B cell (primary cell): ENCODE results near the gene COL26A1.

Source experiments
- CTCF ChIP-seq: fragments of 200-600 bp; IDR thresholded peaks from one replicate; pipeline ENCODE4 v1.8.0; 2022; ENCODE audit warnings: antibody characterized with exemption, mild to moderate bottlenecking
- EZH2 ChIP-seq: IDR thresholded peaks from 2 replicates; pipeline ENCODE4 v1.6.1; 2012; ENCODE audit warnings: borderline replicate concordance, low read depth, mild to moderate bottlenecking, moderate library complexity, low read length; ENCODE audit not compliant: insufficient read depth, poor library complexity, severe bottlenecking

GRCh38 chr7:101557421-101557820, 194.7 kb downstream of the COL26A1 start:
- TF ChIP-seq CTCF = no peak
- TF ChIP-seq EZH2 = no peak
